NCI-H2081 treated with DMSO at 0.1 percent for 48 hours (cell line): ENCODE data around the gene ABHD6.
"Not testable (repeated sequence)": the region's sequence is repeated elsewhere in the genome, so short reads cannot be mapped to it uniquely, and the experiment has no call there.

Experiments
- DNase-seq: peaks from one replicate; lab custom pipeline; 2025; lab: John Stamatoyannopoulos, UW

Gene ABHD6, protein sequence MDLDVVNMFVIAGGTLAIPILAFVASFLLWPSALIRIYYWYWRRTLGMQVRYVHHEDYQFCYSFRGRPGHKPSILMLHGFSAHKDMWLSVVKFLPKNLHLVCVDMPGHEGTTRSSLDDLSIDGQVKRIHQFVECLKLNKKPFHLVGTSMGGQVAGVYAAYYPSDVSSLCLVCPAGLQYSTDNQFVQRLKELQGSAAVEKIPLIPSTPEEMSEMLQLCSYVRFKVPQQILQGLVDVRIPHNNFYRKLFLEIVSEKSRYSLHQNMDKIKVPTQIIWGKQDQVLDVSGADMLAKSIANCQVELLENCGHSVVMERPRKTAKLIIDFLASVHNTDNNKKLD

DNA sequence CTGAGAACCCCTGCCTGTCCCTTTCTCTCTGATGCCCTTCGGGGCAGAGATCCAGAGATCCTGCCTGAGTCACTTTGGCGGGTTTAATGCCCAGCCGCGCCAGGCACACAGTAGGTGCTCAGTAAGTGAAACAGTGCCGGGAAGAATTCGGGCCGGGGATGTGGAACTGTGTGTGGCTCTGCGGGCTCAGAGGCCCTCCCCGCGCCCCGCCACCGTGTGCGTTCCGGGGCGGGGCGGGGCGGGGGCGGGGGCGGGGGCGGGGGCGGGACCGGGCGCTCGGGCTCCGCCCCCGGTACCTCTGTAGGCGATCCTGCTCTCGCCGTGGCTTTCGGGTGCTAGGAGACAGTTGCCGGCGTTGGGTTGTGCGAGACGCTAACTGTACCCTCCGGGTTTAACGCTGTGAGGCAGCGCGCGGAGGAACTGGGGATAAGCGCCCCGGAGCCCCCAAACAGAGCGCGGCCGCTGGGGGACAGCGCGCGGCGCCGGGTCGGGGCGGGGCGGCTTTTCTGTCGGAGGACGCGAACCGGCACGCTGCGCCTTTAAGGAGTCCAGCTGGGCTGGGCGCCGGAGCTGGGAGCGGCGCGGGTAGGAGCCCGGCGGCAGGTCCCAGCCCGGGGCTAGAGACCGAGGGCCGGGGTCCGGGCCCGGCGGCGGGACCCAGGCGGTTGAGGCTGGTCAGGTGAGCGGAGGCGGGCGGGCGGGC is at the start of gene ABHD6:
TSS of gene ABHD6 (plus strand) at position 555 of the 703 bp plus-strand sequence. CDS start 18,795 bp downstream, outside the sequence.
- DNase-seq, result no peak

GRCh38 chr3:58188173-58188564 is 49.4 kb upstream of the ABHD6 start:
- DNase-seq, result no peak

- DNase-seq, result no peak
Observed at GRCh38 chr3:58188921-58189451, 48.6 kb upstream of the ABHD6 start.

- no peak for DNase-seq
Observed at GRCh38 chr3:58189691-58190090, 47.9 kb upstream of the ABHD6 start.

DNA sequence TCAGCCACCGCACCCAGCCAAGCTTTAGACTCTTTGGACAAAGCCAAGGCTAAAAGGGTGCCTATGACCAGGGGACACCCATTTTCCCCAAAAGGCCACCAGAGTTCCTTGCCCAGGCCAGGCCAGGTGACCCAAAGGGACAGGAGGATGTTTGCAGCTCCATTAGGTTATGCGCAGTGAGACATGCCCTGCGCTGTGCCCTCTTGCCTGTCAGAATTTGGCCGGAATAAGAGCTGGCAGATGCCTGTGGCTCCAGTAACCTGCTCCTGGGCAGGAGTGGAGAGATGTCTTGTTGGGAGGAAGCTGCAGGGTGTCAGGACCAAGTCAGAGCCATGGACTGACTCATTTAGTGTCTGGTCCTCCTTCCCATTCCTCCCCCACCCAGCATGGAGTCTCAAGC is 47.3 kb upstream of the ABHD6 start:
- DNase-seq, result no peak

GRCh38 chr3:58190882-58191281 is 46.7 kb upstream of the ABHD6 start:
- no peak for DNase-seq

DNA sequence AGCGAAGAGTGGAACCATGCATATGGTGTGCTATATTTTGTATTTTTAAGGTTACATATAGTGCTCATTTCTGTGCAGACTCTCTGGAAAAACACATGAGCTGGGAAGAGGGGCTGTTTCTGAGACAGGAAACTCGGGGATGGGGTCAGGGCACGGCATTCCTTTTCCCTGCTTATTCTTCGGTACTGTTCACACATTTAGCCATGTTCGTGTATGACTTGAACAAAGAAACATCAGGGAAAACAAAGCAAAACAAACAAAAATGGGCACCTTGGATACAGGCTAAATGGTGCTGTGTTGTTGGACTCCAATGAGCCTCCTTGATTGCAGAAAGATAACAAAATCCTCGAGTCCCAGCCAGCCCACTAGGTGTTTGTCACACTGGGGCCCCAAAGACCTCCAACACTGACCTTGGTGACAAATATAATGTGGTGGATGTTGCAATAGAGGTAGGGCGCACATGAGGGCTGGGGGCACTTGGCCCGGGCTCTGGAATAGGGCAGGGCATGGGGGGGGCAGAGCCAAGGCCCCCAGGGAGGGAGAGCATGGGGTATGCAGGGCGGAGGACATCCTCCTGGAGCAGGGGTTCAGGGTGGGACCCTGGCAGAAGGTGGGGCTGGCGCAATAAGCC is 46.1 kb upstream of the ABHD6 start:
- DNase-seq, result no peak

- DNase-seq, result no peak
Observed at GRCh38 chr3:58192069-58192468, 45.5 kb upstream of the ABHD6 start.

DNA sequence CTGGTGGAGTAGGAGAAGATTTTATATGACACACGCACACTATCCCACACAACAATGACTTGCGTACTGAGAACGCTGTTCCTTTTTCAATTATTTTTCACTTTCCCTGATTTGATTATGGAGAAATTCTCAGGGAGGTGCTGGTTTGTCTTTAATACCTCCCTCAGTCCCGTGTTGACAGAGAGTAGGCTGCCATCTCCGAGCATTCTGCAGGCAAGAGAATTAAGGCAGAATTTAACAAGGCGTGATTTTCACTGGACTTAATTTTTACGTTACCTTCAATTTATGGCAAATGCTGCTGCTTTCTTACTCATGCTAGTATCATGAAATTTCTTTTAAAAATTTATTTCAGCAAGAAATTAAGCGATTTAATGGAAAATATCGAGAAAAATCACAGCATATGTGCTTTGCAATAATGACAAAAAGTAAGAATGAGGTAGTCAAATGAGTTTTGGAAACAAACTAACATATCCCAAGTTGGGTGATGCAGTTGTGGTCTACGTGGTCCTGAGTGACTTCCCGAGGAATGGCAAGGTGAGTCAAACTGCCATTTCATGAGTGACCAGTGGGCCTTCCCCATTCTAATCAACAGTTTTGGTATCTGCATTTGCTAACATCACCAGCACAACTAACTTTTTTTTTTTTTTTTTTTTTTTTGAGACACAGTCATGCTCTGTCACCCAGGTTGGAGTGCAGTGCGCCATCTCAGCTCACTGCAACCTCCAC is 43.7 kb upstream of the ABHD6 start:
- DNase-seq, result no peak

DNA sequence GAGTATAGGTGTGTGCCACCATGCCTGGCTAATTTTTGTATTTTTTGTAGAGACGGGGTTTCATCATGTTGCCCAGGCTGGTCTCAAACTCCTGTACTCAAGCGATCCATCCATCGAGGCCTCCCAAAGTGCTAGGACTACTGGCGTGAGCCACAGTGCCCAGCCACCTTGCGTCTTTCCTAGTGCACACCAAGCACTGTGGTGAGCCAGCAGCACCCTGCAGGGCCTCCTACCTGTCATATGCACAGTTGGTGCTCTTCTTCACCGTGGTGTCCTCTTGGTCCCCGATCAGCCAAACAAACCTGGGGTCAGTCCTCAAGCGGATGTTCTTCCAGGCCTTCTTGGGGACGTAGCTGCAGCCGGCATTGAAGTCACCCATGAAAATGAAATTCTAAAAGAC is 40.0 kb upstream of the ABHD6 start:
- no peak for DNase-seq

DNA sequence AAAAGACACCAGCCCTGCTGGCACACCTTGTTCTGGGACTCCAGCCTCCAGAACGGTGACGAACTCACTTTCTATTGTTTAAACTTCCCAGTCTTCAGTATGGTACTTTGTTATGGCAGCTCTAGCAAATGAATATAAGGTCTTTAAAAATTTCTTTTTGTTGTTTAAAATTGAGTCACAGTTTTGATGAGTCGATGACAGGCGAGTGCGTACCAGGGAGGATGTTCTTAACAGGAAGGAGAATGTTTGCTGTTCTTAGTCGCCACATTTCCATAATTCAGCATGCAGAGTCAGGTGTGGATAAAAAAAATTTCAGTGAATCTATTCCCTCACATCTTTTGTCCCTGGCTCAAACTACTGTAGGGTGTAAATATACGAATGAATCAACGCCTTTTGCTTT is 39.2 kb upstream of the ABHD6 start:
- no peak for DNase-seq

- DNase-seq, result no peak
Observed at GRCh38 chr3:58198804-58199203, 38.8 kb upstream of the ABHD6 start.

DNA sequence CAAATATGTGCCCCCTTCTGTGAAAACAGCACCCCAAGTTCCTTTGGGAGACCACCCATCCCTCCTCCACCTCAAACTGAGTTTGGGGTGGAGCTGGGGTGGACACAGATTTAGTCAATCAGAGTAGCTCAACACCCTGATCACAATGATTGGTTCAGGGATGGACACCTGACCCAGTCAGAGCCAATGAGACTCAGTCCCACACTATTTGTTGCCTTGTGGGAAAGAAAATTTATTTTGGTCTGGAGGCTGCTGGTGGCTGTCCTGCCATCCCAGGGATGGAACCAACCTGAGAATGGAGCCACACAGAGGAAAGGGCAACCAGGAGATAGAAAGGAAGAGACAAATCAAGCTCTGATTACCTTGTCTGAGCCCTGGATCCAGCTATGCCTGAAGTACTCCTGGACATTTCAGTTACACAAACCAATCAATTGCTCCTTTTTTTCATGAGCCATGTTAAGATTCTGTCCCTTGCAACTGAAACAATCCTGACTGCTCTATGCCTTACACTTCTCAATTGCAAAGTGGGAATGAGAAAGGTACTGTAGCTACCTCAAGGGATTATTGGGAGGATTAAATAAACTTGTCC is 37.4 kb upstream of the ABHD6 start:
- DNase-seq, result no peak

DNA sequence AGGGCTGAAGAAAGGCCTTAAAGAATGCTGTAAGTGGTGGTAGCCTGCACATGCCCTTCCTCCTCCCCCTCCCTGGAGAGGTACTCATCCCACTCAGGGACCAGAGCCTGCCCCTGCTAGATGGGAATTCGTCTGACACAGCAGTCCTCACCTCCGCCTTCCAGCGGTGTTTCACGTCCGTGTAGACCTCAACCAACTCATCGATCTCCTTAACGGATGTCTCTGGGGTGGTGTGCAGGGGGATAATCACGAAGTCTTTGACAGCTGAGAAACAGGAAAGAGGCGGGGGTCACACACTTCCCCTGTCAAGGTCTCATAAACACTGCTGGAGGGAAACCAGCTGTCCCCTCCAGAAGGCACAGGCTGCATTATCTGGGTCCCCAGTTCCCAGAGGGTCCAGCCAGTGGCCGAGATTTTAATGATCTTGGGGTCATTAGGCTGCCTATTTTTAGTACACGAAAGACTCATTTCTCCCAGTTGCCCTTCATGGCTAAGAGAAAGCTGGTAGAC is 36.7 kb upstream of the ABHD6 start:
- DNase-seq, result no peak

DNA sequence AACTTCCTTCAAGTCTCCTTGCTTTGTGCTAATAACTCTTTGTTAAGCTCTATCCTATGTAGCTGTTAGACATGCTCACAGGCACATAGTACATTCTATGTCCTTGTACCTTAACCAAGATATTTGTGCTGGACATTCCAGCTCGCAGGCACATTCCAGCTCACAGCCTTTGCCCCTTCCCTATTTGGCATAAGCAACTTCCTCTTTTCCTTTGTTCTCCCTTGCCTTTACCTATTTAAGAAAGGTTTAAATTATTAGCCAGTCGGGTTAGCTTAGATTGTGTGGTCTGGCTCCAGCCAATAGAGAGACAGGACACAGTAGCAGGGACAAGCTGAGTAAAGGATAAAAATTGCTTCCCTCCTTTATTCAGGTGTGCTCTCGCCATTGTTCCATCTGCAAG is 36.1 kb upstream of the ABHD6 start:
- DNase-seq, result not testable (repeated sequence)

DNA sequence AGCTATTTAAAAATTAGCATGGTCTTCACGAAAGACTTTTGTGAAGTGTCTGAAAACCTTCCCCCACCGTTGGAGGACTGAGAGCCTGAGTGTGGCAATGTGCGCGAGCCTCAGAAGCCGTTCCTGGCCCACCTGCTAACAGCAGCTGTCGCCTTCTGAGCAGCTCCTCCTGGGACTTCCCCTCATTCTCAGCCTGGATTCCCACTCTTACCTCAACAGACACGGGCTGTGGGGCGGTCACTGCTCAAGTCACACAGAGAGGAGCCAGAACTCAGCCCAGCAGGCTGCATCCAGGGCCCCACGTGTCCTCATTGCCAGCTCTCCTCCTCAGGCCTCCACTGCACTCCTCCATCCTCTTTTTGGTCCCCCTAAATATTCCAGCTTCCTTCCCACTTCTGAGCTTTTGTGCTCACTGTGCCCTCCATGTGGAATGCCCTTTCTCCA is 34.7 kb upstream of the ABHD6 start:
- no peak for DNase-seq

- DNase-seq, result no peak
Observed at GRCh38 chr3:58203541-58203940, 34.1 kb upstream of the ABHD6 start.

DNA sequence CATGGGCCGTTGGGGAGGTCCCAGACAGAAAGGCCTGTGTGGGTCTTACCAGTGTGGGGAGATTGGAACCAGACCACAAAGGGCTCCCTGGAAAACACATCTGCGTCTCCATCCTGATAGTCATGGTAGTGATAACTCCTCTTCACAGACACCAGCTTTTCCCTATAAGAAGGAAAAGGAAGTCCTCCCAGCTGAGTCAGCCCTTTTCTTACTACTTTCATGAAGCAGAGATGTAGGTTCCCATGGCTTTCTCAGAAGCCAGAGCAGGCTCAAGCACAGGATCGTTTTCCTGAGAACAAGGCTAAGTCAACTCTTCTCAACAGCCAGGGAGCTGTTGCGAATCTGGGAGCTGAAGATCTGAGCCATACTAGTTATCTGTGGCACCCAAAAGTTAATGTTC is 32.9 kb upstream of the ABHD6 start:
- DNase-seq, result no peak

DNA sequence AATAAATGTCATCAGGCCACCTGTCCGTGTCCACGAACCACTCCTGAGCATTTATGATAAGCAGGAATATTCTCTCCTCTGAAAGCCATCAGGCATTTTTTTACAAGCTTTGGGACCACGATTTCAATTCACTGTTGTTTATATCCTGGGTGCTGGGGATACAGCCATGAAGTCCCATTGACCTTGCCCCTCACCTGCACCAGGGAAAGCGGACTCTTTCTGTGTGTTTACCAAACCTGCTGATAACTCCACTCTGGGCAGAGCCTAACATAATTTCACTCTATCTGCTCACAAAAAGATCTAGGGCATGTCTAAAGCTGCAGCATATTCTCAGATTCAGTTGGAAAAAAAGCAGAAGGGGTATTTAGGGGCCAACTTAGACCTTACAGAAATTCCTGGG is 31.6 kb upstream of the ABHD6 start:
- no peak for DNase-seq

DNA sequence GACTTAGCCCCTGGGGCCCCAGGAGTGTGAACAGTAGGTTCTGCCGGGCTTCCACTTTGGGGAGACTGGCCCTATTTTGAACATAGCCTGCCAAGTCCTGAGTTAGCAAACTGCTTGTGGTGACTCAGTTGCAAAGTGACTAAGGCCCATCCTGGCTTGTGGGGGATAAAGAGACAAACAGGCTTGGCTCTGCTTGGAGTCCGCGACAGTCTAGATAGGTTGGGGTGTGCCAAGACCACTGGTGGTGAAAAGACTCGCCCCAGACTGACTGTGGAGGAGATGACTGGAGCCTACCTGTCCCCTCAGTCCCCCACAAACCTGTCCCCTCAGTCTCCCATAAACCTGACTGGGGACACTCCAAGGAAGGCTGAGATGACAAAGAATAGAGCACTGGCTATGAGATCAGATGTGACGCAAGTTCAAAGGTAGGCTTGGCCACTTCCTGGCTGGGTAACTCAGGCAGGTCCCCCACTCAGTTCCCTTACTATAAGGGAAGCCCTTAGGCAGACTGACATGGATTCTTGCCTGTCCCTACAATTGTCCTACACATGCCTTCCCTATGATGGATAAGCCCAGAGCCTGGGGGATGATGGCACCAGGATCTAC is 31.1 kb upstream of the ABHD6 start:
- DNase-seq, result no peak

DNA sequence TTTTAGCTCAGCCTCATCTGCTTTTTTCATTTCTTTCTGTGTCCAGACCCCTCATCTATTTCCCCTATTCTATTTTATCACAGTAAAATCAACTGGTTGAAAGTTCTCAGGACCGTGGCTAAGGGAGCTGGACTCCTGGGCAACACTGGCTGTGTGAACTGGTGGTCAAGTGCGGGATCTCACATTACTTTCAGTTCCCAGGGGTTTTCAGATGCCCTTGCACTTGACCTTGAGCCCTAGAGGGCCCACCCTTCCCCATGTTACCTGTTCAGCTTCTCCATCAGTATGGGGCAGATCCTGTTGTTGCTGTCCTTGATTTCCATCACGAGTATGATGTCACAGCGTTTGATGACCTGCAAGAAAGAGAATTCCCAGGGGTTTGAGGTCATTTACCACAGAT is 29.6 kb upstream of the ABHD6 start:
- no peak for DNase-seq
